Raji (cell line): ENCODE results near the gene CEMIP.

Source experiments
- POLR2A ChIP-seq: IDR thresholded peaks from 2 replicates; pipeline ENCODE4 v1.6.1; 2011; ENCODE audit warnings: low read depth, low read length, control low read depth; ENCODE audit not compliant: insufficient read depth

The CEMIP gene

GRCh38 chr15:80944818-80945217 is 165.6 kb downstream of the CEMIP start:
- no peak for TF ChIP-seq POLR2A

GRCh38 chr15:80945605-80946004 is 166.4 kb downstream of the CEMIP start:
- no peak for TF ChIP-seq POLR2A

GRCh38 chr15:80946576-80946975 is 167.4 kb downstream of the CEMIP start:
- TF ChIP-seq POLR2A = no peak

- TF ChIP-seq POLR2A = no peak
Observed at GRCh38 chr15:80948651-80949292, 169.6 kb downstream of the CEMIP start.

GRCh38 chr15:80949756-80950155 is 170.6 kb downstream of the CEMIP start:
- no peak for TF ChIP-seq POLR2A

- TF ChIP-seq POLR2A = no peak
Observed at GRCh38 chr15:80950291-80951078, 171.3 kb downstream of the CEMIP start.

GRCh38 chr15:80951941-80952340 is 172.8 kb downstream of the CEMIP start:
- TF ChIP-seq POLR2A = no peak

GRCh38 chr15:80953001-80953952 is 174.1 kb downstream of the CEMIP start:
- TF ChIP-seq POLR2A = no peak

GRCh38 chr15:80953953-80954778 is 175.0 kb downstream of the CEMIP start:
- TF ChIP-seq POLR2A = no peak

GRCh38 chr15:80957556-80957955 is 178.4 kb downstream of the CEMIP start:
- TF ChIP-seq POLR2A = no peak

GRCh38 chr15:80957976-80958375 is 178.8 kb downstream of the CEMIP start:
- TF ChIP-seq POLR2A = no peak

- TF ChIP-seq POLR2A = no peak
Observed at GRCh38 chr15:80958818-80959495, 179.8 kb downstream of the CEMIP start.

GRCh38 chr15:80966431-80967197 is 187.4 kb downstream of the CEMIP start:
- no peak for TF ChIP-seq POLR2A
